Neural progenitor cell (in vitro differentiated cells): ENCODE measurements around the gene RNF181. TPM values are rescaled to one million over a fixed set of nuclear protein-coding genes. Genes with fewer than 3 reads are reported as not detected.
"Not testable (repeated sequence)": the region's sequence is repeated elsewhere in the genome, so short reads cannot be mapped to it uniquely, and the experiment has no call there.

ENCODE experiments used
- DNase-seq: peaks from one replicate; pipeline ENCODE4 v3.0.0-alpha.2; 2016; ENCODE audit warnings: low spot score
- H2AFZ ChIP-seq: fragments of 200-600 bp; sonication (generic); replicated peaks from 2 replicates; pipeline ENCODE4 v1.6.1; 2016; ENCODE audit warnings: antibody characterized with exemption
- H3F3A ChIP-seq: fragments of 200-600 bp; sonication (generic); 2 replicates; pipeline ENCODE4 v1.6.1; 2016; ENCODE audit warnings: antibody characterized with exemption, low read depth
- H3K27ac ChIP-seq: fragments of 200-600 bp; sonication (generic); 2 replicates; pipeline ENCODE4 v1.5.1; 2016; ENCODE audit warnings: mild to moderate bottlenecking
- H3K27me3 ChIP-seq: fragments of 200-600 bp; sonication (generic); 2 replicates; pipeline ENCODE4 v1.6.1; 2016; ENCODE audit warnings: mild to moderate bottlenecking, moderate library complexity
- H3K36me3 ChIP-seq: fragments of 200-600 bp; sonication (generic); 2 replicates; pipeline ENCODE4 v1.5.1; 2016
- H3K4me1 ChIP-seq: fragments of 200-600 bp; sonication (generic); 2 replicates; pipeline ENCODE4 v1.6.1; 2016; ENCODE audit warnings: mixed run types
- H3K4me2 ChIP-seq: fragments of 200-600 bp; sonication (generic); 2 replicates; pipeline ENCODE4 v1.6.1; 2016
- H3K4me3 ChIP-seq: fragments of 200-600 bp; sonication (generic); 2 replicates; pipeline ENCODE4 v1.5.1; 2016
- H3K79me2 ChIP-seq: fragments of 200-600 bp; sonication (generic); 2 replicates; pipeline ENCODE4 v1.6.1; 2016; ENCODE audit warnings: low read depth
- H3K9ac ChIP-seq: fragments of 200-600 bp; sonication (generic); 2 replicates; pipeline ENCODE4 v1.6.1; 2016
- H3K9me3 ChIP-seq: fragments of 200-600 bp; sonication (generic); 2 replicates; pipeline ENCODE4 v1.5.1; 2016; ENCODE audit warnings: low read depth
- H4K20me1 ChIP-seq: fragments of 200-600 bp; sonication (generic); 2 replicates; pipeline ENCODE4 v1.6.1; 2016; ENCODE audit warnings: low read depth
- H3K27ac Mint-ChIP-seq: 3 replicates; pipeline ENCODE4 v1.8.0; 2021; ENCODE audit warnings: mixed read lengths
- H3K27me3 Mint-ChIP-seq: 2 replicates; pipeline ENCODE4 v1.8.0; 2022; ENCODE audit warnings: low read depth, mild to moderate bottlenecking, inconsistent platforms, moderate library complexity, mixed read lengths; ENCODE audit not compliant: insufficient read depth
- H3K36me3 Mint-ChIP-seq: 3 replicates; pipeline ENCODE4 v1.8.0; 2021; ENCODE audit warnings: mixed read lengths
- H3K4me1 Mint-ChIP-seq: 3 replicates; pipeline ENCODE4 v1.8.0; 2021; ENCODE audit warnings: mixed read lengths
- H3K4me3 Mint-ChIP-seq: 3 replicates; pipeline ENCODE4 v1.8.0; 2021; ENCODE audit warnings: mild to moderate bottlenecking, moderate library complexity, mixed read lengths
- H3K9me3 Mint-ChIP-seq: 3 replicates; pipeline ENCODE4 v1.8.0; 2020; ENCODE audit warnings: mixed read lengths
- EZH2 ChIP-seq: fragments of 200-600 bp; sonication (generic); IDR thresholded peaks from 2 replicates; pipeline ENCODE4 v1.6.1; 2017; ENCODE audit warnings: antibody characterized with exemption, mild to moderate bottlenecking, moderate library complexity
- EZH2phosphoT487 ChIP-seq: fragments of 200-600 bp; sonication (generic); IDR thresholded peaks from 2 replicates; pipeline ENCODE4 v1.6.1; 2017; ENCODE audit warnings: antibody characterized with exemption
- total RNA-seq: library from RNA; depleted of rRNA; stranded (reverse); fragments of >200 nt; gene quantifications from 2 replicates; pipeline ENCODE4 v1.2.3, GENCODE V29; 2015; ENCODE audit warnings: low replicate concordance
- TF ChIP-seq, protein P1 (sequence below): fragments of 200-600 bp; sonication (generic); IDR thresholded peaks from 2 replicates; pipeline ENCODE4 v1.5.1; 2017; ENCODE audit warnings: antibody characterized with exemption, mild to moderate bottlenecking

The RNF181 gene
- total RNA-seq, 1 donor from 2014 or later, result 81.3 TPM

DNA sequence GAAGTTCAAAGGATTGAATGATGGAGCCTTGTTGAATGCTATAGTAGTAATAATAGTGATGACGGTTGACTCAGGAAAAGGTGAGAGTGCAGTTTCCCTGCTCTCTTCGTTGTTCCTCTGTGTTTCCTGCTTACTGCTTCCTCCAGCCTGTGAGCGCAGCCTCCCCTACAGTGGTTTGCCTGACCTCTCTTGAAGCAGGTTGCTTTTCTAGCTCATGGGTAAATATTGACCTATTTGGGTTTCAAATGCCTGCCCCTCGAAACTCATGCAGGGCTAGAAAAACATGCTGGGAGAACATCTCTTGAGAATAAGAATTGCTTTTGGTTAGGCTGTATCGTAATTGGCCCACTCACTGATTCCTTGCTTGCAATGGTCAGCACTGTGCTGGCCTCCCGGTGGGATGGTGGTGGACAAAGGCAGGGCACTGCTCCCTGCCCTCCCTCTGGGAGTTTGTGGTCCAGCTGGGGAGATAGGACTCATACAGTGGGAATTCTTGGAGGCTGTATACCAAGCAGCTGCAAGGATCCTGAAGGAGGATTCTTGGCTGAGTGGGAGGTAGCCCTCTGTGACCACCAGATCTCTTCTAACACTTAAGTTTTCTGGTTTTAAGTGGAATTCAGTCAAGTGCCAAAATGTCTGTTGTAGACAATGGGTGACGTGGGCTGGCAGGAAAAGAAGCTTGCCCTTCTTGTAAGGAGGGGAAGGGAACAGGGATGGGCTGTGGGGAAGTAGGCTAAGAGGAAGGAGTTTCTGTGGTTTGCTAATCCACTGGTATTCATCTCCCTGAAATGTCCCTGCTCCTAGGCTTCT lies 5.4 kb upstream of the RNF181 start:
- Histone ChIP-seq H3K27ac (no peak overlapping the region), H3K9ac (no peak overlapping the region)
- H3K4me3 Mint-ChIP-seq, result peak overlapping the region; percentile 33

DNA sequence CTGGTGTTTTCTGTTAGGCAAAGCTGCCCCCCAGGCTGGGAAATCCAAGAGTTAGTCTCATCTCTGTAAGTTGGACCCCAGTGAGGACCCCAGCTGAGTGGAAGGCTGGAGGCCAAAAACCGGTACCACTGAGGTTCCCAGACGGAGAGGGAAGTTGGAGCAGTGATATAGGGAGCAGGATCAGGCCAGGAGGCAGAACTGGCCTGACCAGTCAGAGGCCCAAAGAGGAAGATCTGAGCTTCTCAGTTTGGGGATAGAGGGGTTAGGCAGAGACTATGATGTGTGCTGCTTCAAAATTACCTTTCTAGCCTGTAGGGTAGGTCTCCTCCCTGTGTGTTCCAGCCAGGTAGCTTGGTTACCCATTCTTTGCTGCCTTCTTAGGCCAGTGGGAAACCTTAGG lies 4.6 kb upstream of the RNF181 start:
- no peak overlapping the region for H2AFZ ChIP-seq
- no peaks in the 10 kb centered on the region for H3K4me1 ChIP-seq
- H3K9me3 ChIP-seq, result no peaks in the 10 kb centered on the region
- Mint-ChIP-seq H3K4me1 (peaks cover 42% of the 10 kb centered on the region), H3K36me3 (no peaks in the 10 kb centered on the region), H3K9me3 (no peaks in the 10 kb centered on the region), H3K4me3 (no peak overlapping the region), H3K27ac (no peak overlapping the region), H3K27me3 (no peaks in the 10 kb centered on the region)
- no peak overlapping the region for H3K9ac ChIP-seq
- DNase-seq, result no peak
- no peaks in the 10 kb centered on the region for H3F3A ChIP-seq
- H3K4me2 ChIP-seq, result no peak overlapping the region
- H3K79me2 ChIP-seq, result peaks cover 8% of the 10 kb centered on the region
- peaks cover 46% of the 10 kb centered on the region for H3K27me3 ChIP-seq
- H3K27ac ChIP-seq, result no peak overlapping the region
- no peaks in the 10 kb centered on the region for H4K20me1 ChIP-seq
- TF ChIP-seq EZH2 (no peak), EZH2phosphoT487 (no peak)
- TF ChIP-seq, protein P1, sequence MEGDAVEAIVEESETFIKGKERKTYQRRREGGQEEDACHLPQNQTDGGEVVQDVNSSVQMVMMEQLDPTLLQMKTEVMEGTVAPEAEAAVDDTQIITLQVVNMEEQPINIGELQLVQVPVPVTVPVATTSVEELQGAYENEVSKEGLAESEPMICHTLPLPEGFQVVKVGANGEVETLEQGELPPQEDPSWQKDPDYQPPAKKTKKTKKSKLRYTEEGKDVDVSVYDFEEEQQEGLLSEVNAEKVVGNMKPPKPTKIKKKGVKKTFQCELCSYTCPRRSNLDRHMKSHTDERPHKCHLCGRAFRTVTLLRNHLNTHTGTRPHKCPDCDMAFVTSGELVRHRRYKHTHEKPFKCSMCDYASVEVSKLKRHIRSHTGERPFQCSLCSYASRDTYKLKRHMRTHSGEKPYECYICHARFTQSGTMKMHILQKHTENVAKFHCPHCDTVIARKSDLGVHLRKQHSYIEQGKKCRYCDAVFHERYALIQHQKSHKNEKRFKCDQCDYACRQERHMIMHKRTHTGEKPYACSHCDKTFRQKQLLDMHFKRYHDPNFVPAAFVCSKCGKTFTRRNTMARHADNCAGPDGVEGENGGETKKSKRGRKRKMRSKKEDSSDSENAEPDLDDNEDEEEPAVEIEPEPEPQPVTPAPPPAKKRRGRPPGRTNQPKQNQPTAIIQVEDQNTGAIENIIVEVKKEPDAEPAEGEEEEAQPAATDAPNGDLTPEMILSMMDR, result no peak
- H3K36me3 ChIP-seq, result no peaks in the 10 kb centered on the region
- no peak overlapping the region for H3K4me3 ChIP-seq

More for the DNA sequence above, 5.4 kb upstream of the RNF181 start:
- Histone ChIP-seq H4K20me1 (no peaks in the 10 kb centered on the region), H2AFZ (no peak overlapping the region), H3K4me3 (no peak overlapping the region), H3K4me2 (no peak overlapping the region), H3K4me1 (no peaks in the 10 kb centered on the region), H3K9me3 (no peaks in the 10 kb centered on the region), H3K27me3 (peaks cover 53% of the 10 kb centered on the region), H3K36me3 (no peaks in the 10 kb centered on the region), H3K79me2 (peaks cover 4% of the 10 kb centered on the region), H3F3A (no peaks in the 10 kb centered on the region)
- H3K36me3 Mint-ChIP-seq, result no peaks in the 10 kb centered on the region
- no peak overlapping the region for H3K27ac Mint-ChIP-seq
- DNase-seq, result no peak
- H3K27me3 Mint-ChIP-seq, result no peaks in the 10 kb centered on the region
- TF ChIP-seq, protein P1, result no peak
- H3K9me3 Mint-ChIP-seq, result no peaks in the 10 kb centered on the region
- peaks cover 42% of the 10 kb centered on the region for H3K4me1 Mint-ChIP-seq

DNA sequence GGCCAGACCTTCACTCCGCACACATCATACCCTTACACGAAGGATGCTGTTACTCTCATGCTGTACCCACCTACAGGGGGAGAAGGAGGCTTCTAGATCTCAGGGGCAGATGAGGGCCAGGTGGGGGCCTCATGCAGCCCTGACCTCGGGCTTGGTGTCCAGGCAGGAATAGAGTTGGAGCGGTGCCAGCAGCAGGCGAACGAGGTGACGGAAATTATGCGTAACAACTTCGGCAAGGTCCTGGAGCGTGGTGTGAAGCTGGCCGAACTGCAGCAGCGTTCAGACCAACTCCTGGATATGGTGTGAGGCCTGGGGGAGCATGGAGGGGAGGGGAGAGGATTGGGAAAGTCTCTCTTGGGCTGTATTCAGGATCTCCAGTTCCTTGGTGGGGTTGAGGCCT lies 4.0 kb upstream of the RNF181 start:
- Histone ChIP-seq H3K79me2 (peaks cover 14% of the 10 kb centered on the region), H2AFZ (no peak overlapping the region), H4K20me1 (peaks cover 5% of the 10 kb centered on the region), H3K36me3 (no peaks in the 10 kb centered on the region), H3K27ac (no peak overlapping the region), H3K9ac (no peak overlapping the region), H3K27me3 (peaks cover 40% of the 10 kb centered on the region), H3F3A (no peaks in the 10 kb centered on the region), H3K4me2 (no peak overlapping the region), H3K4me3 (no peak overlapping the region), H3K9me3 (no peaks in the 10 kb centered on the region), H3K4me1 (peaks cover 4% of the 10 kb centered on the region)
- Mint-ChIP-seq H3K27ac (peak overlapping the region; percentile 81), H3K4me1 (peaks cover 47% of the 10 kb centered on the region), H3K36me3 (no peaks in the 10 kb centered on the region), H3K9me3 (no peaks in the 10 kb centered on the region), H3K27me3 (no peaks in the 10 kb centered on the region), H3K4me3 (peak overlapping the region; percentile 25)
- no peak for TF ChIP-seq EZH2phosphoT487
- no peak for DNase-seq

DNA sequence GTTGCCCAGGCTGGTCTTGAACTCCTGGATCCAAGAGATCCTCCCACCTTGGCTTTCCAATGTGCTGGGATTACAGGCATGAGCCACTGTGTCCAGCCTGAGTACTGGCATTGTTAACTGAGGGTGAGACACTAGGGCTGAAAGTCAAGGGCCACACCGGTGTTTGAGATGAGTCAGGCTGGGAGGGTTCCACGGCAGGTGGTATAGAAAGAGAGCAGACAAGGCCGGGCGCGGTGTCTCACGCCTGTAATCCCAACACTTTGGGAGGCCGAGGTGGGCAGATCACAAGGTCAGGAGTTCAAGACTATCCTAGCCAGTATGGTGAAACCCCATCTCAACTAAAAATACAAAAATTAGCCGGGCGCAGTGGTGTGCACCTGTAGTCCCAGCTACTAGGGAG lies 3.2 kb upstream of the RNF181 start:
- not testable (repeated sequence) for H3F3A ChIP-seq, H3K27me3 Mint-ChIP-seq, H3K27ac Mint-ChIP-seq, H3K36me3 Mint-ChIP-seq, DNase-seq, H3K9me3 ChIP-seq, H3K36me3 ChIP-seq, H3K9me3 Mint-ChIP-seq, H3K27ac ChIP-seq, H3K9ac ChIP-seq, H4K20me1 ChIP-seq, H3K4me3 ChIP-seq, H2AFZ ChIP-seq, H3K4me2 ChIP-seq, H3K4me1 ChIP-seq
- Histone ChIP-seq H3K79me2 (peaks cover 21% of the 10 kb centered on the region), H3K27me3 (peaks cover 32% of the 10 kb centered on the region)
- Mint-ChIP-seq H3K4me3 (peak overlapping the region; percentile 46), H3K4me1 (peaks cover 53% of the 10 kb centered on the region)
